Cerebellar cortex (tissue), 1 donor: ENCODE results near the gene GLB1L.
"Not testable (repeated sequence)": the region's sequence is repeated elsewhere in the genome, so short reads cannot be mapped to it uniquely, and the experiment has no call there.

ENCODE experiments used
- DNase-seq: peaks from one replicate; pipeline ENCODE4 v3.0.0-alpha.2; 2015; ENCODE audit warnings: low spot score

GLB1L gene

DNA sequence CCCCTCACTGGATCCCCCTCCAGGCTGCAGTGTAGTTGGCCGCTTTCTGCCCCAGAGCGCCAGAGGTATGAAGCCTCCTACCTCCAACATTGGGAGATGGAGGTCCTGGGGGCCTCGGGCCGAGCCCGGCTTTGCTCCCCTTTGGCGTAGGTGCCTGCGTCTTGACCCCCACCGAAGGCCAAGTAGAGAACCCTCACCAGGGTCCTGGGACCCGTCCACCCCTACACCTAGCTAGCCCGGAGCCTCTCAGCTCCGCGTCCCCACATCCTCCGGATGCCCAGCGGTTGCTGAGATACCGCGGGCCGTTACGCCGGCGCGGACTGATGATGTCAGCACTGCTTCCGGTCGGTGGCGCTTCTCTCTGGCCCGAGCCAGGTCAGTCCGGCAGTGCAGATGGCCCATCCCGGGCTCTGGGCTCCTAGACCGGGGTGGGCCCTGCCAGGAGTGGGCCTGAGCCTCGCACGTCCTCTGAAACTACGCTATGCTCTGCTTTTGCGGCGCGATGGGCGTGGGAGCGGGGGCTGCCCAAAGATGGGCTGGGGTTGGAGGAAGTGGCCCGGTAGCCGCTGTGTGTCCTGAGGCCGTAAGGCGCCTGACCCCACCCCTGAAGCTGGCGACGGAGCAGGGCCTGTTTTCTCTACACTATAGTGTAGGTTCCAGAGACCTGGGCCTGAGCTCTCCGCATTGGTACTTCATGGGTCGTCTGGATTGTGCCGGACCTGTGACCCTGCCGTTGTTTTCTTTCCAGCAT lies at the start of gene GLB1L, which contains the start of gene STK16:
Gene GLB1L, minus strand, starts transcription at position 297 of the 751 bp plus-strand sequence. CDS start 1,871 bp downstream, outside the sequence.
Gene STK16, plus strand, starts transcription at position 332 of the 751 bp plus-strand sequence. CDS start 521 bp downstream, outside the sequence.
- peak; percentile 92 for DNase-seq

DNA sequence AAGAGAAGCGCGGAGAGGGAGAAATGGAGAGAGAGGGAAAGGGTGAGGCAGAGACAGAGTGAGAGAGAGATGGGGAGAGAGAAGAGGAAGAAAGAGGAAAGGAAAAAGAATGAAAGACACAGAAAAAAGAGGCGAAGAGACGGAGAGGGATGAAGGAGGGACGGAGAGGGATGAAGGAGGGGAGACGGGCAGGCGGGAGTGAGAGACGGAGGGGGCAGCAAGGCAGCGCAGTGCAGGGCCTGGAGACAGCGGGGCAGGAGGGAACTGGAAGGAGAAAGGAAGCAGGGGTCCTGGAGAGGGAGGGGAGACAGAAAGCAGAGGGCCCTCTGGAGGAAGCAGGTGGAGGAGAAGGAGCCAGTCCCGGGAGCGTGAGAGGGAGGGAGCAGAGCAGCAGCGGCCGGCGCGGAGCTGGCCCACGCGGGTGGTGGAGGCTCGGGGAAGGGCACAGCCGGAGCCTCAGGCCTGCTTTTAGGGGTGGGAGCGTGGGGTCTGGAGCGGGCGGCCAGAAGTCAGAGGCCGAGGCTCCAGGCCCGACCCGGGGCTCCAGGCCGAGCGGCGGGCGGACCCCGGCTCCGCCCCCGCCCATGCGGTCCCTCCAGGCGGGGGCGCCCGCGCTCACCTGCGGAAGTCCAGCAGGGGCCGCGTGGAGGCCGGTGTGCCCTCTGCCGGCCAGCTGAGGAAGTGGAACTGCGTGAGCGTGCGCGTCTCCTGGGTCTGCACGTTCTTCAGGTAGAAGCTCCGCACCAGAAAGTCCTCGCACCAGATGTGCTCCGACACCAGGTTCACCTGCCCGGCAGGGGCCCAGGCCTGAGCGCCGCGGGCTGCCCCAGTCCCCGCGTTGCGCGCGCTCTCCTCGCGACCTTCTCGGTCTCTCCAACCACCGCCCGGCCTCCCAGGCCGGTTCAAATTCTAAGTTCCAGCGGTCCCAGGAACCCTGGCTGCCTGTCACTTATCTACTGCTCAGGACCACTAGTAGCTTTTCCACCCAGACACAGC lies 49.4 kb upstream of the GLB1L start:
- DNase-seq: peak; percentile 82

DNA sequence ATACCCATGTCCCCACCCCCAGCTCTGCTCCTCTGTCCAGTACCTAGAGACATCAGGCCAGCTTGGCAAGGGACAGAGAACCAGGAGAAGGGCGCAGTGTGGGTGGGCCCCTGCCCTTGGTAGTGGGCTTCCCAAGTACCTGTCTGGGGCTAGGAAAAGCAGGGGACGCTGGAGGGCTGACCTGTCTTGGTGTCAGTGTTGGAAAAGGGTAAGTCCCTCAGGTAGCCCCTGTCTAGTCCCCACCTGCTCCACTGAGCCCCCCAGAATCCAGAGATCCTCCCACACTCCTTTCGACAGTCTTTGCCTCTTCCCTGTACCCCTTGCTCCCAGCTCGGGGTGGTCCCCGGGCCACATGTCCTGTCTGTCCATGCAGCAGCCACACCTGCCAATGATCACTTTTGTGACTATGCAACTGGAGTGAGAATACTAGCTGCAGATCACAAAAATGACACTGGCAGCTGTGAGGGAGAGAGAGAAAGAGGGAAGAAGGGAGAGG lies 48.5 kb upstream of the GLB1L start:
- DNase-seq: no peak

DNA sequence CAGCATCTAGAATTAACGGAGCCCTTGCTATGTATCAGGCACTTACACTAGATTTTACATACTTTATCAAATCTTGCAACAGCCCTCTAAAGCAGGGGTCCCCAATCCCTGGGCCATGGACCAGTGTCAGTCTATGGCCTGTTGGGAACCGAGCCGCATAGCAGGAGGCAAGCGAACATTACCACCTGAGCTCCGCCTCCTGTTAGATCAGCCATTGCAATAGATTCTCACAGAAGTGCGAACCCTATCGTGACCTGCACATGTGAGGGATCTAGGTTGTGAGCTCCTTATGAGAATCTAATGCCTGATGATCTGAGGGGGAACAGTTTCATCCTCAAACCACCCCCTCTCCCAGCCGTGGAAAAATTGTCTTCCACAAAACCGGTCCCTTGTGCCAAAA lies 47.4 kb upstream of the GLB1L start:
- DNase-seq: no peak

DNA sequence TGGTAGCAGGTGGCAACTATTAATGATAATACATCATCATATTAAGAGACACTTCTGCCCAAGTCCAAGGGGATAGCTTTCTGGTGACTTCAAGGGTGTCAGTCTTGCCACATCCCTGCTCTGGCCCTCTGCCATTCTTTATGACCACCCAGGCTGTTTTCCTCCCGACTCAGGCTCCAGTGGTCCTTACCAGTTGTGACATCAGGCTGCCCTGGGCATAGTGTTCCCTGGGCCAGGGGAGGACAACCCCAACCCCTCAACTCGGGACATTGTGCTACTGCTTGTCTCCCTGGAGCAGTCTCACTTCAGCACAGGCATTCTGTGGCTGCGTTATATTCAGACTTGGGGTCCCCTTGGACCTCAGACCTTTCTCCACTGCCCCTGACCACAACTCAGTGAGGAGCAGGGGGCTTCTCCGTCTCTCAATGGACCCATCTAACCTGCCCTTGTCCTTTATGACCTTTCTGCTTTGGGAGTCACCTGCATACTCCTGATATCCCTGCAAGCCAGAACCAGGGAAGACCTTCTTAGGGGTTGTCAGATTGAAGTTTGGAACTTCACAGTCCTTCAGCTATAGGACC lies 46.8 kb upstream of the GLB1L start:
- no peak for DNase-seq

DNA sequence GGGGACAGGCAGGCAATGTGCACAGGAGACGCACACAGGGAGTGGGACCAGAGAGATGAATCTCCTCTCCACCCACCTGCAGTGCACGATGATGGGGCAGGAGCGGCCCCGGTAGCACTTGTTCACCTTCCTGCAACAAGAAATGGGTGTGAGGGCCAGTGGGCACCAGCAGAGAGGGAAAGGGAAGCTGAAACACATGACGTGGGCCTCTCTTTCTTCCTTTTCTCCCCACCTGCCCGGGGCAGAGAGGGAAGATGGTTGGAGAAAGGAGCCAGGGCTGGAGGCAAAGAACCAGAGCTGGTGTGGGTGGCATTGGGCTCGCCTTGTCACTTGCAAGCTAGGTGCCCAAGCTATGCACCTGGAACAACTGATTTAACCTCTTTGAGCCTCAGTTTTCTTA lies 46.1 kb upstream of the GLB1L start:
- no peak for DNase-seq

DNA sequence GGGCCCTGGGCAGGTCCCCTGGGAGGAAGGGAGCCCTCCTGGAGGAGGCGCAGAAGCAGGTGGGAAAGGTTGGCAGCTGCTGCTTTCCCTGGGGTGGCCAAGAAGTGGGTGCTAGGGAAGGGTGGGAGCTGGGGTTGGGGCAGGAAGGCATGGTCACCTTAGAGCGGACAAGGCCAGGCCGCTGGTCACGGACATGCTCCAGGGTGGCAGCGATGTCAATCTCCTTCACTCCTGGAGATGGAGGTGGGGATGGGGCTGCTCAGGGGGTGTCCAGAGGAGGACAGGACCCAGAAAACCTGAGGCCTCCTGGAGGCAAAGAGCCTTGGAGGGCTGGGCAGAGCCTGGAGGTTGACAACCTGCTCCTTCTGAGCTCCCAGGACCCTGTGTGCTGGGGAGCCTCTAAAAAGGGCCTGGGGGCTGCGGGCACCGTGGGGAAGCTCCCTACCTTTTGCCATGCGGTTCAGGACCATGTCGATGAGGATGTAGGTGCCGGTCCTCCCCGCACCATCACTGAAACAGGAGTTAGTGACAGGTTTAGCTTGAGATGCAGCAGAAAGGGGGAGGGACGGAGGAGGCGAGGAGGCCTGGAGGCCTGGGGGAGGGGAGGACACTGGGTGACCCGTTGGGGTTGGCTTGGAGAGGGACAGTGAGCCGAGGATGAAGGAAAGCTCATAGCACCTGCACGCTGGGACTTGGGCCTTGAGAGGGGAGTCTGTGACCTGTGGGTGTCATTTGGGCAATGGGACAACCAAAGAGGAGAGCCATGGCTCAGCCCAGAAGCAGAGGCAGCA lies 45.3 kb upstream of the GLB1L start:
- no peak for DNase-seq

DNA sequence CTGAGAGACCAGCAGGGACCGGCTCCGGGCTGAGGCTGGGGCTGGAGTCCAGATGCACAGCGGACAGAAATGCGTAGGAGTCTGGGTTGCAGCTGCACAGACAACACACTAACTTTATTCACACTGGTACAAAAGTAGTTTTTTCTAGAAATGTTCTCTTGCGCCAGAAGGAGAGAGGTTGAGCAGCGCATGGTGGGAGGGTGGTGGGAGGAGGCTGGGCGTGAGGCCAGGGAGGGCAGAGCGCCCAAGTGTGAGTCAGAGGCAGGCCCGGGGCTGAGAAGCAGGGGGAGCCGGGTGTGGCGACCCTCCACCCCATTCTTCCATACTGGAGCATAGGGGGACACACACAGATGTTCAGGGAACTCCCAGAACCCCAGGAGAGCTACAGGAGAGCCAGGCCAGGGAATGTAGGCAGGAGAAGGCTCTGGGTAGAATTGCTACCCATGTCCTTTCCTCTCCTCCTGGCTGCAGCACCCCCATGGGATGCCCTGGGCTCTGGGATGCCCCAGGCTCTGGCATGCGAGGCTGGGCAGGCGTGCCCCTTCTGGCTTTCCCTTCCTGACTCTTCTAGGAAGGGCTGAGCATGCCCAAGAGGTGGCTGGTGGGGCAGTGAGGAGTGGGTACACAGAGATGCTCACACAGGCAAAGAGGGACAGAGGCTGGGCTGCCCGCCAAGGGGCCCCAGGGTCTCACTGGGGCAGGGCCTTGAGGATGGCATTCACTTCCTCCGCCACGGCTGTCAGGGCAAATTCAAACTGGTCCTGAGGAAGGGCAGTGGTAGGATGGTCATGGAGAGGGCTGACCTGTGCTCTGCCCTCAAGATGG lies 44.5 kb upstream of the GLB1L start:
- no peak for DNase-seq

DNA sequence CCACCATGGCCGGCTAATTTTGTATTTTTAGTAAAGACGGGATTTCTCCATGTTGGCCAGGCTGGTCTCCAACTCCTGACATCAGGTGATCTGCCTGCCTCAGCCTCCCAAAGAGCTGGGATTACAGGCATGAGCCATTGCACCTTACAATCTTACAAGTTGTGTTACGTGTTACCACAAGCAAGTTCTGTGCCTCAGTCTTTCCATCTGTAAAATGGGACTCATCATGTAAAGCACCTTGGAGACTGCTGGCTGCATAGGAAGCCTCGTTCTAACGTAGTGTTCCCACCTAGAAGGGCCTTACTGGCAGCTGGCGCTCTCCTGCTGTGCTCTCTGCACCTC lies 43.9 kb upstream of the GLB1L start:
- DNase-seq: no peak

DNA sequence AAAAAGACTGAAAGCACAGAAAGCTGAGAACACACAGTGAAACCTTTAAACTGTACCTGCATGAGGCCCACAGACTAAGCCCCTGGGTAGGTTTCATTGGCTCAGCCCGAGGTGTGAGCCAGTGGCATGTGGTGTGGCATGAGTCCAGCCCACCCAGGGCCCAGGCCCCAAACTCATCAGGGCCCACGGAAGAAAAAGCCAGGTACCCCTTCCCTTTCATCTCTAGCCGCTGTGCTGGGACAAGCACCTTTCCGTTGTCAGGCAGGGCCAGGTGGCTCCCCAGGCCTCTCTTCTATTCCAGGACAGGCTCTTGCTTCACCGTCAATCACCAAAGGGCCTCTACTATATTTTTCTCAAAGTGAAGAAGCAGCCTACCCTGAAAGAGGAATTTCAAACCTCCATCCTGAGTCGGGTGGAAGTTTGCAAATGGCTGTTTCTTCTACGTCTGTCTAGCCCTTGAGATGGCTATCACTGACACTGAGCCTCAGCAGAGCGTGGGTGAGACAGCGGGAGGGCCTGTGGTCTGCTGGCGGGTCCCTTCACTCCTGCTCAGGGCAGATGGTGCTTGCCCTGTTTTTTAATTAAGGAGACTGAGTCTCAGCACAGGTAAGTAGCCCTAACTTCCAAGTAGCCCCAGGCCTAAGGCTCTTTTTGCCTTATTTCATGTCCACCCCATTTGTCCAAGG lies 42.5 kb upstream of the GLB1L start:
- no peak for DNase-seq

DNA sequence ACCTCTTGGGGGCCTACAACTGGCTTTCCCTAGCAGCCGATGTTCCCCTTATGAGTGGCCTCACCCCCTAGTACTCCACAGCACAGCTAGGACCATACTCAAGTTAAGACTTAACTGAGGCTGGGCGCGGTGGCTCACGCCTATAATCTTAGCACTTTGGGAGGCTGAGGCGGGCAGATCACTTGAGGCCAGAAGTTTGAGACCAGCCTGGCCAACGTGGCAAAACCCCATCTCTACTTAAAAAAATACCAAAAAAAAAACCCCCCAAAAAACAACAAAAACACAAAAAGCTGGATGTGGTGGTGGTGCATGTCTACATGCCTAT lies 41.8 kb upstream of the GLB1L start:
- not testable (repeated sequence) for DNase-seq

DNA sequence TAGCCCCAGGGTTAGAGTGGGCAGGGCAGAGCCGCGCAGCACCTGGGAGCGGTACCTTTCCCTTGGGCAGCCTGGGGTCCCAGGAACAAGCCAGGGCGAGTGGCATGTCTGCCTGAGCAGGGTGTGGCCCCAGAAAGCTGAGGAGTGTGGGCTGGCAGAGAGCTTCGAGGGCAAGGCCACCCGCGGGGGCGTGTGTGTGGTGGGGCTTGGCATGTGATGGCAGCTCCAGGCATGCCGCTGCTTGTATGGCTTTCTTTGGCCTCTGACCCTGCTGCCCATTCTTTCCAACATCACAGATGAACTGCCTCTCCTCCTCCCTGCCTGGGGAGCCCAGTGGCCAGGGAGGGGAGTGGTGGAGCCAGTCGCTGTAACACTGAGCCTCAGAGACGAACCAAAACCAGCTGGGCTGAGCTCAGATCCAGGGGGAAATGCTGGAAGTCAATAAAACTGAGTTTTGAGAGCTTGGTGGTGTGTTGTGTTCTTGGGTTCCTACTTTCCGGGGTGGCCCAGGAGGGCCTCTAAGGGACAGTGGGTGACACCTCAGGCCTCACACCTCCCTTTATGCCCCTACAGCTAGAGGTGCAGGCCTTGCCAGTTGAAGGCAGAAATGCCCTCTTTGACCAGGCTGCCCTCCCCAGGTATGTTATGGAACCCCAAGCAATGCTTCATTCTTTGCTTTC lies 41.3 kb upstream of the GLB1L start:
- no peak for DNase-seq

DNA sequence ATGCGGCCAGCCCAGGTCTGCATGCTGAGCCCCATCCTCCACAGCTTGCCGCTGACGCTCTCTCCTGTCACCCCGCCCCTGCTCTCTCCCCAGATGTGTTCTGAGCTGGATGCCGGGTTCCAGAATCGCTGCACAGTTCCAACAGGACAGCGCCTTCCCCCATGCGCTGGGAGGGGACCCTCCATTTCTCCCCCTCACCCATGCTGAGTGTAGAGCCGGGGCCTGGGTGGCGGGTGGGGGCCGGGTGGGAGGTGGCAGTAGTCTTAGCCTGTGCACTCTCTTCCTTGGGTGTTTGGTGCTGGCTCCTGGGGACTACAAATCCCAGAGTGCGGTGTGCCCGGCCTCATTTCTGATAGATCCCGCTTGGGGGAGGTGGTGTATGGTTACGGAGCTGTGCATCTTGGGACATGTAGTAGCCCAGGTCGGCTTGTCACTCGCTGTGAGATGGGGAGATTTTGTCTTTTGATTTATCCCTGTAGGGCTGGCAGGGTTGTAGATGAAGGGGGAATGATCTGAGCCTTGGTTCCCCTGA lies 40.7 kb upstream of the GLB1L start:
- peak; percentile 87 for DNase-seq

DNA sequence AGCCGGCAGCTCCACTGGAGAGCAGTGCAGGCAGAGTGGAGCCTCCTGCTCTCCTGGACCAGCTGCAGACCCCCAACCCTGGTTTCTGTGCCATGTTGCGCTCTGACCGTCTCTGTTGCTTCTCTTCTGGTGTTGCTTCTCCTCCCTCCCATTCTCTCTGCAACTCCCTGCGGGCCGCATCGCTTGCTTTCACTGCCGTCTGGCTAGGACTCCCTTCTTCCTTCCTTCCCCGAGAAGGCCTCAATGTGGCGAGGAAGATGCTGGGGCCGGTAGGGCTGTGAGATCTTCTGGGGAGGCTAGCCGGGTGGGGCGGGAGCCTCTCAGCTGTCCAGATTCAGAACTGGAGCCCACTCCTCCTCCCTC lies 40.1 kb upstream of the GLB1L start:
- DNase-seq: no peak

DNA sequence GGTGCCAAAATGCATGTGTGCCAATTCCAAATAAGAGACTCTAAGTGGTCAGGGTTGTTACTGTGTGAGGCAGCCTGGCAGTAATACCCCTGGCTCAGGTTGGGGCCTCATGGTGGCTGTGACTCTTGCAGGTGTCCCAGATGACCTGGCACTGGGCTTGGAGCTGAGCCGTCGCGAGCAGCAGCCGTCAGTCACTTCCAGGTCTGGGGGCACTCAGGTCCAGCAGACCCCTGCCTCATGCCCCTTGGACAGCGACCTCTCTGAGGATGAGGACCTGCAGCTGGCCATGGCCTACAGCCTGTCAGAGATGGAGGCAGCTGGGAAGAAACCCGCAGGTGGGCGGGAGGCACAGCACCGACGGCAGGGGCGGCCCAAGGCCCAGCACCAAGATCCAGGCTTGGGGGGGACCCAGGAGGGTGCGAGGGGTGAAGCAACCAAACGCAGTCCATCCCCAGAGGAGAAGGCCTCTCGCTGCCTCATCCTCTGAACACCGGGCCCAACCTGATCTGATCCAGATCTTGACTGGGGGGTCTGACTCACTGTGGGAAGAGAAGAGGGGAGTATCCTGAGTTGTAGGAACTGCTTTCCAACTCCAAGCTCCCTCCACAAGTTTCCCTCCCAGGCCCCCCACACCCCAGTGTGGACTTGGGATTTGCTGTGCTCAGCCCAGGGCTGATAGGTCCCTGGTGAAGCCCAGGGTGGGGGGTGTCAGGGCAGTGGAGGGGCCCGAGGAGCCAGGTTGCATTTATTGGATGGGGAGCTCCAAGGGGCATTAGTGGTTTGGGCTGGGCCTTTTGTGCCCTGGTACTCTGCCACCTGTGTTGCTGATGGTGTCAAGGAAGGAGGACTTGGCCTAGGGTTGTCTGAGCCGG lies 39.5 kb upstream of the GLB1L start:
- no peak for DNase-seq

DNA sequence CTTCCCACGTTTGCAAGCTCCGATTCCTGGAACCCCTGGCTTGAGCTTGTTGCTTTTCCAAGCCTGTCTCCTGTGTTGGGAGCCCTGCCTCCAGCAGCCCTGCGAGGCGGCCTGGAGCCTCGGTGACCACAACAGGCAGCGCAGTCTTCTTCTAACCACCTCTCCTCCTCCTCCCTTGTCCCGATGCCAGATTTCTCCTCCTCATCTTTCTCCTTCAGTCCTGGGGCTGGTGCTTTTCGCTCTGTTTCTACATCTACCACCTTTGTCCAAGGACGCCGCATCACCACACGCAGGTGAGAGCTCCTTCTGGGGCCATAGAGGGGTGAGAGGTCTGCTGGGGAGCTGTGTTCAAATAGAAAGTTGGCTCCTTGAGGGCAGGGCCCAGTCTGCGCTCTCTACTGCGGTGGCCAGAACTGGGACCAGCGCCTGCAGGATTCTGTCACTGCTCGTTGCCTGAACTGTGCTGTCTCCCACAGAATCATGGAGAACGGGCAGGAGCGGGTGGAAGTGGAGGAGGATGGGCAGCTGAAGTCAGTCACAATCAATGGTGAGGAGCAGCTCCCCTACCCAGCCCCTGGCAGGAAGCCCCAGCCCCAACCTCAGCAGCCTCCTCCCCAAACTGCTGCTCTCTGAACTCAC lies 37.8 kb upstream of the GLB1L start:
- no peak for DNase-seq

DNA sequence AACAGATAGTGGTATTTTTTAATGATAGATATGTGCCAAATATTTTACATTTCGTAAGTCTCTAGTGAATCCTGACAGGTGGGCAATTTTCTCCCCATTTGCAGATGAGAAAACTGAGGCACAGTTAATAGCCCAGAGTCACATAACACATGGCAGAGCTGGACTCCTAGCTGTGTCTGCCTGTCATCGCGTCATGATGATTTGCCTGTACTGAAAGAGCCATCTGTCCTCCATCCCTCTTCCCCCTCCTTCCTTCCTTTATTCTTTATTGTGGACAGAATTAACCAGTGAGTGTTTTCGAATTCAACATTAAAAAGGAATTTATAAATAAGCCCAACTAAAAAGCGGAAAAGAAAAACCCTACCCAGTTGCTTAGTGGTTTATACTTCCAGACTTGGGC lies 37.1 kb upstream of the GLB1L start:
- peak; percentile 53 for DNase-seq

DNA sequence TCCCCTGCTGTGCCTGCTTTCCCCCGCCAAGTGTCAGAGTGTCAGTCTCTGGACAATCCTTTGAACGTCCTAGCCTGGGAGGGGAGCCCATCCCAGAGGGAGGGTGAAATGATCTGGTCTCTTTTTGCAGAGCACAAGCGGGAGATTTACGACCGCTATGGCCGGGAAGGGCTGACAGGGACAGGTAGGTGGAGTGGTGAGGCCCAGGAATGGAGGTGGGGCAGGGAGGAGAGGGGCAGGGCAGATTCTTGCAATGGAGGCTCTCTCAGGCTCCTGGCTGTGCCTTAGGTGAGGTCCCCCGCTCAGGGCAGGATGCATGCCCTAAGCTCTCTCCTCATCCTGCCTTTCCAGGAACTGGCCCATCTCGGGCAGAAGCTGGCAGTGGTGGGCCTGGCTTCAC lies 36.3 kb upstream of the GLB1L start:
- DNase-seq: no peak
